Muscle of leg (tissue), 11 donors: ENCODE results near the gene HECTD3. TPM values are rescaled to one million over a fixed set of nuclear protein-coding genes. Genes with fewer than 3 reads are reported as not detected.
"Not testable (repeated sequence)": the region's sequence is repeated elsewhere in the genome, so short reads cannot be mapped to it uniquely, and the experiment has no call there.

Experiments used
- DNase-seq: peaks from one replicate; pipeline ENCODE4 v3.0.0; 2013
- H3K27ac ChIP-seq: one replicate; pipeline ENCODE4 v1.5.1; 2013; ENCODE audit warnings: mild to moderate bottlenecking, low read length, control low read depth
- H3K27me3 ChIP-seq: one replicate; pipeline ENCODE4 v1.6.1; 2013; ENCODE audit warnings: low read length; ENCODE audit not compliant: control insufficient read depth, insufficient read depth
- H3K36me3 ChIP-seq: one replicate; pipeline ENCODE4 v1.6.1; 2013; ENCODE audit warnings: low read length; ENCODE audit not compliant: control insufficient read depth, insufficient read depth
- H3K4me1 ChIP-seq: one replicate; pipeline ENCODE4 v1.6.1; 2013; ENCODE audit warnings: low read length; ENCODE audit not compliant: control insufficient read depth, insufficient read depth
- H3K4me3 ChIP-seq: one replicate; pipeline ENCODE4 v1.5.1; 2013; ENCODE audit warnings: low read length, control low read depth
- H3K9me3 ChIP-seq: replicated peaks from 2 replicates; pipeline ENCODE4 v1.6.1; 2013; ENCODE audit warnings: low read depth, low read length; ENCODE audit not compliant: control insufficient read depth
- WGBS: methylation state at CpG from one replicate; pipeline ENCODE4 v1.1.5; 2013; ENCODE audit warnings: missing lambda C conversion rate; ENCODE audit not compliant: insufficient coverage; 5-methylcytosine and 5-hydroxymethylcytosine counted together
- polyA plus RNA-seq, 8 donors: library from polyadenylated mRNA; unstranded; fragments of 120-200 nt; gene quantifications; one replicate each; pipeline versions ENCODE4 v1.2.1 to v1.2.3, GENCODE V29; 2013; ENCODE audit warnings: inconsistent platforms in 1 of 8, low replicate concordance in 1 of 8; ENCODE audit not compliant: insufficient read length in 8 of 8, insufficient read depth in 1 of 8
- total RNA-seq: library from RNA; stranded (reverse); fragments of 120-200 nt; gene quantifications from one replicate; pipeline ENCODE4 v1.2.4, GENCODE V29; 2013

HECTD3 gene
- total and polyA plus RNA-seq, 9 donors = 13.2 to 33.3 (median 30.9) TPM

GRCh38 chr1:44962022-44962421, 49.1 kb downstream of the HECTD3 start:
- not testable (repeated sequence) for H3K27ac ChIP-seq, DNase-seq, H3K4me1 ChIP-seq, H3K9me3 ChIP-seq, H3K36me3 ChIP-seq, H3K4me3 ChIP-seq, H3K27me3 ChIP-seq
- WGBS = 100% methylated on average over 1 of the region's 4 CpGs

DNA sequence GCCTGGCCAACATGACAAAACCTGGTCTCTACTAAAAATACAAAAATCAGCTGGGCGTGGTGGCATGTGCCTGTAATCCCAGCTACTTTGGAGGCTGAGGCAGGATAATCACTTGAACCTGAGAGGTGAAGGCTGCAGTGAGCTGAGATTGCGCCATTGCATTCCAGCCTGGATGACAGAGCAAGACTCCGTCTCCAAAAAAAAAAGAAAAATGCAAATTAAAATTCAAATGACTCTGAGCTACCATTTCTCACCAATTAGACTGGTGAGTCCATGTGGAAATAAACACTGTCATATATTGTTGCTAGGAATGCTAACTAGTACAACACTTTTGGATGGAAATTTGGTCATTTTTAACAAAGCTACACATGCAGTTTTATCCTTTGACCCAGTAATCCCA, 53.6 kb downstream of the HECTD3 start:
- H3K4me3 ChIP-seq, DNase-seq, H3K4me1 ChIP-seq, H3K36me3 ChIP-seq, H3K9me3 ChIP-seq, H3K27ac ChIP-seq, H3K27me3 ChIP-seq: not testable (repeated sequence)
- no CpG with 5 or more reads among the region's 3 CpGs for WGBS

GRCh38 chr1:44956077-44956476, 55.0 kb downstream of the HECTD3 start:
- not testable (repeated sequence) for H3K36me3 ChIP-seq, DNase-seq, H3K9me3 ChIP-seq, H3K4me1 ChIP-seq, H3K27me3 ChIP-seq, H3K4me3 ChIP-seq, H3K27ac ChIP-seq
- no CpG with 5 or more reads among the region's 3 CpGs for WGBS

Other genes with a start within 250 kb of the HECTD3 start
- 4,408 TPM for gene RPS8, start 235.8 kb downstream of the HECTD3 start, total RNA-seq
- 1,000 to 10,000 TPM; 2,811 to 3,640 (median 3,091) TPM for gene RPS8, start 235.8 kb downstream of the HECTD3 start, polyA plus RNA-seq
- gene BEST4, start 223.2 kb downstream of the HECTD3 start, total RNA-seq = 0.18 TPM
- 1 to 10 TPM in 1 of 8 donors, under 1 TPM in 7; 0.30 to 1.4 (median 0.36) TPM for gene BEST4, start 223.2 kb downstream of the HECTD3 start, polyA plus RNA-seq
- 8.3 TPM for gene PLK3, start 210.9 kb downstream of the HECTD3 start, total RNA-seq
- 10 to 100 TPM; 11.3 to 20.8 (median 13.9) TPM for gene PLK3, start 210.9 kb downstream of the HECTD3 start, polyA plus RNA-seq
- gene DYNLT4, start 204.0 kb downstream of the HECTD3 start, total RNA-seq = 0.40 TPM
- gene DYNLT4, start 204.0 kb downstream of the HECTD3 start, polyA plus RNA-seq = under 1 TPM in 7 of 8 donors, not detected in 1; 0.14 to 0.58 (median 0.28) TPM
- gene BTBD19, start 202.8 kb downstream of the HECTD3 start, total RNA-seq = 2.9 TPM
- gene BTBD19, start 202.8 kb downstream of the HECTD3 start, polyA plus RNA-seq = 1 to 10 TPM; 4.3 to 9.5 (median 8.2) TPM
- 2.7 TPM for gene PTCH2, start 168.1 kb downstream of the HECTD3 start, total RNA-seq
- gene PTCH2, start 168.1 kb downstream of the HECTD3 start, polyA plus RNA-seq = 10 to 100 TPM in 3 of 8 donors, 1 to 10 TPM in 5; 5.8 to 14.1 (median 9.0) TPM
- gene EIF2B3, start 24.7 kb downstream of the HECTD3 start, total RNA-seq = 36.5 TPM
- 10 to 100 TPM; 26.6 to 33.9 (median 28.3) TPM for gene EIF2B3, start 24.7 kb downstream of the HECTD3 start, polyA plus RNA-seq
- gene UROD, start 930 bp upstream of the HECTD3 start, total RNA-seq = 96.8 TPM
- gene UROD, start 930 bp upstream of the HECTD3 start, polyA plus RNA-seq = 10 to 100 TPM; 79.9 to 94.0 (median 87.4) TPM
- 0.35 TPM for gene ZSWIM5, start 195.3 kb upstream of the HECTD3 start, total RNA-seq
- 1 to 10 TPM in 1 of 8 donors, under 1 TPM in 7; 0.25 to 1.0 (median 0.48) TPM for gene ZSWIM5, start 195.3 kb upstream of the HECTD3 start, polyA plus RNA-seq